DMS 273 treated with DMSO at 0.1 percent for 48 hours (cell line): Measurements from ENCODE around the gene HIVEP3.

Source experiments
- DNase-seq: peaks from one replicate; lab custom pipeline; 2025; lab: John Stamatoyannopoulos, UW

Gene HIVEP3

DNA sequence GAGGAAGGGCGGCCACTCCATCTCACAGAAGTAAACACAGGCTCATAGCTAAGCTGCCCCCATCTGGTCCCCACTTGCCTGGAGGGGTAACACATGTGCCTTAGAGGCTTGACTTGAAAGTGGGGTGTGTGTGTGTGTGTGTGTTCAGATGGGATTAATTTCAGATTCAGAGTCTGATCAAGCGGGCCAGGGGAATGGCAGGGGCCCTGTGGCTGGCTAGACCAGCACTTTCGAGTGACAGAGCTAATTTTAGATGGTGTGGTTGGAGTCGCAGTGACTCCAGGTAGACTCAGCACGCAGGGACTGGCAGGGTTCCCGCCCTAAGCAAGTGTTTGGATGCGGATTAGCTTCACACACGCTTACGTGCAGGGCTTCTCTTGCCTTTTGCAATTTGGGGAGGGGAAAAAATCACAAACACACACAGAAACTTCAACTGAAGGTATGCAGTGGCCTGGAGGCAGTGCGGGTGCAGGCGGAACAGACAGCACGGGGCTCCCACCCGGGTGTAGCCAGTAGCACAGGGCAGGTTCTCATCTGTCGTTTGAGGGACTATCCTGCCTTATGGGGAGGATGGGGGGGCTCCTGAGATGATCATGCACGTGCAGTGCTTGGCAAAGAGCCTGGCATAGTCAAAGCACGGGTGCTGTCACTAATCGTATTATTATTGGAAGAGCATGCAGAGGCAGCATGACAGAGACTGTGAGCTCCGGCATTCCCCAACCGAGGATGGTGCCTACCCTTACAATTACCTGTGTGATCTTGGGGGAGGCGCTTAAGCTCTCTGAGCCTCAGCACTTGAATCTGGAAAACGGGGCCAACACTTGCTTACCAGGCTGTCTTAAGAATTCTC lies 435.5 kb downstream of the HIVEP3 start:
- no peak for DNase-seq

DNA sequence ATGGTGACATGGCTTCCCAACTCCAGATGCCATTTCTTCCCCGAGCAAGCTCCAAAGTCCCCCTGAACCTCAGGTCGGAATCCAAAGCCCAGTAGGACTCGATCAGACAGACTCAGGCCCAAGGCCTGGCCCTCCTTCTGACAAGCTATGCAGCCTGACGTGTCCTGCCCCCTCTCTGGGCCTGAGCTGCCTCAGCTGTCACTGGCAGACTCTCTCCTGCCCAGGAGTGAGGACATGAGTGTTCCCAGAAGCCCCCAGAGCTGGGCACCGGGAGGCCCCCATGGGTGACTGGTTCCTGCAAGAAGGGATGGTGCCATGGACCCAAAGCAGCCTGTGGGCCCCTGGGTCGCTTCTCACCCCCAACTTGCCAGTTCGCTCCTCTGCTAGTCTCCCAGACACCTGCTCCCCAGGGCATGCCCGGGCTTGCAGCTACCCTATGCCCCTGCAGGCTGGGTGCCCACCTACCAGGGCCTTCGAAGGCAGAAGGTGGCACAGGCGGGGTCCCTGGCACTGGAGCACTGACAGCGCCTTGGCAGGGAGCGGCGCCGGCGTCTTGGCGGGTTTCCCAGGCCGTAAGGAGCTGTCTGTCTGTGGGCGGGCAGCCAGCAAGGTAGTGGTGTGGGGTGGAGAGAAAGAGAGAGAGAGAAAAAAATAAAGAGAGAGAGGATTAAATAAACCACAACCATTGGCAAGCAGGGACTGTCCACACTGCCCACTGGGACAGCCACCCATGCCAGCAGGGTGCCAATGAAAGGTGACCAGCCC lies 436.5 kb downstream of the HIVEP3 start:
- no peak for DNase-seq

DNA sequence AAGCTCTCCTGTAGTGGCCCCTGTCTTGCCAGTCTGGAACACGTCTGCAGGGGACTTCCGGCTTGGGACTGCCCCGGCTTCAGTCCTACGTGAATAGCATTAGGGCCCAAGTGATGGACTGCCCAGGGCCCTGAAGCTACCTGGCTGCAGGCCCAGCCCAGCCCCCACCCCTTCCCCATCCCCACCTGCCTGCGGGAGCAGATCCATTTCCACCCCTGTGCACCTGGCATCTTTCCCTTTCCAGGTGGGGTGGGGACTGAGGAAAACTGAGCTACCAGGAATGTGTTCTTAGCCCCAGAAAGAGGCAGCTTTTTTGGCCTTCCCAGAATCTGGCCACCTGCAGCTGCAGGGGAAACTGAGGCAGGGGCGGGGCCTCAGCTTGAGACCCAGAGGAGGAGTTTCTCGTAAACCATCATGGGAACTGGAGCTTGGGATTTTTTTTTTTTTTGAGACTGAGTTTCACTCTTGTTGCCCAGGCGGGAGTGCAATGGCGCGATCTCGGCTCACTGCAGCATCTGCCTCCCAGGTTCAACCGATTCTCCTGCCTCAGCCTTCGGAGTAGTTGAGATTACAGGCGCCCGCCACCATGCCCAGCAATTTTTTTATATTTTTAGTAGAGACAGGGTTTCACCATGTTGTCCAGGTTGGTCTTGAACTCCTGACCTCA lies 437.5 kb downstream of the HIVEP3 start:
- no peak for DNase-seq

DNA sequence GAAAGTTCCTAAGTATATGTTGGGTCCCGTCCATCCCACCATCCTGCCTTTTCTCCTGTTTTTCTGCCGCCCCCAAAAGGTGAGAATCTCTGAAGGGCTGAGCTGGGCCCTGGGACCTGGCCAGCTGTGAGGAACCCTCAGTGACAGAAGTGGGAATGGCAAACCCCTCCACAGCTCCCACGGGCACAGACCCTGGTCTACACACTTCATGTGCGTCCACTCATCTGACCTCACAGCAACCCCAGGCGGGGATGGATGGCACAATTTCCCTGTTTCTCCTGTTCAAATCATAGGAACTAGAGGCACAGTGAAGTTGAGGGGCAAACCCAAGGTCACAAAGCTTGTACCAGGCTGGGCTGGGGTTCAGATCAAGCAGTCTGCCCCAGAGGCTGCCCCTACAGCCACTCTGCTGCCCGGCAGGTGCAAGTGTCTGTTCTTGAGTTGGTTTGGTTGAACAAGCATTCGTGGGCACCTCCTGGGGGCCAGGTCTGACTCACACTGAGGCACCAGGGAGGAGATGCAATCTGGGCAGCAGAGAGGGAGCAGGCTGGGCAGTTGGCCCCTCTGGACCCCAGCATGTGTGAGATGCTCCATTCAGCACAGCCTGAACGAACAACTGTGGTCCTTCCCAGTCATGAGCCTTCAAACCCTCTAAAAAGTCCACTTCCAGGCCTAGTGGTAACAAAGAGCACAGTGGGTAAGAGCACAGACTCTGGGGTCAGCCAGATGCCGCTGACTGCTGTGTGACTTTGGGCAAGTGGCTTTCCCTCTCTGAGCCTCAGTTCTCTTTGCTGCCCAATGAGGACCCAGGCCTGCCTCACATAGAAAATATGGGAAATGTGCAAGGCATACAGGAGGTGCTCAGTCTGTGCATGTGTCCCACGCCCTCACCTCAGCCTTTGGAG lies 438.3 kb downstream of the HIVEP3 start:
- no peak for DNase-seq

DNA sequence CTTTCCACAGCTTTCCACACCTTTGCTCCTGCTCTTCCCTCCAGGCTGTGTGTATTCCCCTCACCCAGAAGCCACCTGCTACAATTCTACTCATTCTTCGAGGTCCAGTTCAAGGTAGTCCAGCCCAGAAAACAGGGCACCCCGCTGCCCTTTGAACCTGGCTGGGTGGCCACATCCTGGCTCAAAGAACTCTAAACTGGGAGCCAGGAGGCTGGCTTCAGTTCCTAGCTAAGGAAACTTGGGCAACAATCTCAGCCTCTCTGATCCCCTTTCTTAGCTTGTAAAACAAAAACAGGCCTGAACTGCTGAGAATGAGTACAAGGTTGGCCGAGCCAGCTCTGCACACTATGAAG lies 438.9 kb downstream of the HIVEP3 start:
- no peak for DNase-seq

DNA sequence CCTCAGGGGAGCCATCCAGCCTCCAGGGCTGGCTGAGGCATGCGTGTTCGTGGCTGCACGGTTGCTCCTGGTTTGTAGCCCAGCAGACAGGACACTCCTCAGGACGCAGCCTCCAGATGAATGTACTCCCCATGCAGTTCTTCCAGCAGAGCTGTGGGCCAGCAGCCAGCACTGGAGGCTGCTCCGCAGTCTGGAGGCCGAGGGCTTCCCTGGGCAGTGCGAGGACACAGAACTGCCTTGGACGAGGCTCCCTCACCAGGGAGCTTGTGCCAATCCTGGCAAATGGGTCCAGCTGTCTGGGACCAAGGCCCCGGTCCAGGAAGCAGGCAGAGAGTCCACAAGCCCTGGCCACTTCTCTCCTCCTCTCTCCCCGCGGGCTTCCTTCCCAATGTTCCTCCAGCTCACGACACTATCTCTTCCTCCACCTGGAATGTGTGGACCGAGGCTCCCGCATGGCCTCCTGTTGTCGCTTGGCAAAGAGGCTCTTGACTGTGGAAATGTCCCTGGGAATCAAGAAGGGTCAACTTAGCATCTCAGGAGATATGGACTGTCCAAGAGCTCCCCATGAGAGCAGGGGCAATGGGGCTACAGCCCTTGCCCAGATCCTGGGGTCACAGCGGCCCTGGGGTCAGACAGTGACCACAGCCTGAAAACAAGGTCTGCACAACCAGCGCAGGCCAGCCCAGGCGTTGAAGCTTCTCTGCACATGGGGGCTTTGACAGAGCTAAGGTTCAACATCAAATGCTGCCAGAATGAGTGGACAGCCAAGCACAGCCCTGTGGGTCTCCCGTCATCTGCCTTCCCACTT lies 439.5 kb downstream of the HIVEP3 start:
- DNase-seq, result no peak

DNA sequence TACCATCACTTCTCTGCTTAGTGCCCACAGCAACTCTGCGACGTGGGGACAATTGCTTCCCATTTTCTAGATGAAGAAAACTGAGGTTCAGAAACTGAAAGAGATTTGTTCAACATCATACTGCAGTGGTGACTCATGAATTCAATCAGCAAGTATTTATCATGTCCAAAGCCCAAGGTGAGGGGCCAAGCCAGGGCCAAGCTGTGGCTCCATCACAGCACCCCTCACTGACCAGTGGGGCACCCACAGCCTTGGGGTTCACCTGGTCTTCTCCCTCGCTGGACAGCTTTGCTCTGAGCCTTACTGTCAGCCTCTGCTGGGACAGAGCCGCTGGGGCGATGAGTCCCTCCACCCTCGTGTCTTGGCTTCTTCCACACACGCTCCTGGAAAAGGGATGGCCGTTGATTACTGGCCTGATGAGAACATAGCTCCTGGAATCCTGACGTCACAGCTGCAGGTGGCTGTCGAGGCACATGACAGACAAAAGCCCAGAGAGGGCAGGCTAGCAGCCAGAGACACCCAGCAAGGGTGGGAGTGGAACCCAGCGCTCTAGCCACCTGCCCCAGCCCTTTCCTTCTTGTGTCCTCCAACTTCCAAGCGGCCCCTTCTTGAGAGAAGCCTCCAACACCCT lies 440.5 kb downstream of the HIVEP3 start:
- no peak for DNase-seq

DNA sequence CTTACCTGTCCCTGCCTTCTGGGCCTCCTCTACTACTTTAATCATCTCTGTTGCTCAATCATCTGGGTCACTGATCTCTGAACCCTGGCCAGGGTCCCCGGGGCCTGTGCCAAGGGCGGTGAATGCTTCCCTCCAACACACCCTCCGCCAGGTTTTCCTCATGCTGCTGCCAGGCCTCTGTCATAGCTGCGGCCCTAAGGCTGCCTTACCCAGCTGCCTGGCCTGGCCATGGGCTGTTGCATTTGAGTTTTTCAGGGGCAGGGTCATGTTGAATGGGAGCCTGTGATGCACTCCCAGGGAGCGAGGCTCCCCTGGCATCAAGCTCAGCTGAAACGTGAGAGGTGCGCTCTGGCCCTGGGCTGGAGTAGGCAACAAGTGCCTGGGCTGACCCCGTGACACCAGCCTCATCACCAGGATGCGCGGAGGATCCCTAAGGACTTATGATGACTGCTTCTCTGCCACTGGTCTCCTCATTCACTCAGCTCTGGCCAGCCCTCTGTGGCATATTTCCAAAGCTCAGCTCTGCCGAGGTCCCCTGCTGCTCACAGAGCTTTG lies 441.8 kb downstream of the HIVEP3 start:
- no peak for DNase-seq

DNA sequence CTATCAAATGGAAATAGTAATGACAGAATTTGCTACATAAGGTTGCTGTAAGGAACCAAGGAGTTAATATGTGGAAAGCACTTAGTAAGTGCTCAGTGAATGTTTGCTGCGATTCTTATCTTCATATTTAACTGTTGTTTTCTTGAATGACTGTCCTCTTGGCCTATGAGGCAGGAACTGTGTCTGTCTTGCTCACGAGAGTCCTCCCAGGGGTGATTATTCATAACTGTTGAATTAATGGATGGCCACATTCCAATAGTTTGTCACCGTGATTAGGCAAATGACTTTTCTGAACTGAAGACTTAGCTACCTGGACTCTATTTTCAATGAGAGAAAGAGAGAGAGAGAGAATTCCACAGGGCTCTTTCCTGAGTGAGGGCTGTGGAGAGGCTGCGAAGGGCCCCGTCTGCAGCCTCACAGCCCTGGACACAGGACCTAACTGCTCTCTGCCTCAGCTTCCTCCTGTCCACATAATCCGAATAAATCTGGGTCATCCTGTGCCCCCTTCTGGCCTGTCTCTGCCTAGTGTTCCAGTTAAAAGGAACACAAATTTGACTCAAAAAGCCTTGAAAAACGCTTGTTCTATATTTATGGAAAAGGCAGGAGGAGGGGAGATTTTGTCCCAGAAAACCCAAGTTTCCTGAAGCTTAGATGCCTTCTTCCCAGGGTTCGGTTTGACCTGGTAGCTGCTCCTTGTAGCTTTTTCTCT lies 442.7 kb downstream of the HIVEP3 start:
- DNase-seq, result no peak

DNA sequence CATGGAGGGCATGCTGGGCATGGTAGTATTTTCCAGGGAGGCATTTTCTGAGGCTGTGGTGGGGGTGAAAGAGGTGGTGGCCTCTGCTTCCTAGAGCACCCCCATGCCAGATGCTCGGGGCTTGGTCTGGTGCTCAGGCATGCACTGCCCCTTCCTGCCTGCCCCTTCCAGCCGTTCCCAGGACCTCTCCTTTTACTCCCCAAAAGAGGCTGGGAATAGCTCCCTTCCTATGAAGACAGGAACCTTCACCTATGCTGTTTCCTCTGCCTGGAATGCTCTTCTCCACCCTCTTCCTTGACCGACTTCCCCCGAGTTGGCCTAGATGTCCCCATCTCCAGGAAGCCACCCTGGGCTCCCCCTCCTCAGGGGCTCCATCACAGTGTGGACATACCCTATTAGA lies 443.4 kb downstream of the HIVEP3 start:
- DNase-seq, result no peak

DNA sequence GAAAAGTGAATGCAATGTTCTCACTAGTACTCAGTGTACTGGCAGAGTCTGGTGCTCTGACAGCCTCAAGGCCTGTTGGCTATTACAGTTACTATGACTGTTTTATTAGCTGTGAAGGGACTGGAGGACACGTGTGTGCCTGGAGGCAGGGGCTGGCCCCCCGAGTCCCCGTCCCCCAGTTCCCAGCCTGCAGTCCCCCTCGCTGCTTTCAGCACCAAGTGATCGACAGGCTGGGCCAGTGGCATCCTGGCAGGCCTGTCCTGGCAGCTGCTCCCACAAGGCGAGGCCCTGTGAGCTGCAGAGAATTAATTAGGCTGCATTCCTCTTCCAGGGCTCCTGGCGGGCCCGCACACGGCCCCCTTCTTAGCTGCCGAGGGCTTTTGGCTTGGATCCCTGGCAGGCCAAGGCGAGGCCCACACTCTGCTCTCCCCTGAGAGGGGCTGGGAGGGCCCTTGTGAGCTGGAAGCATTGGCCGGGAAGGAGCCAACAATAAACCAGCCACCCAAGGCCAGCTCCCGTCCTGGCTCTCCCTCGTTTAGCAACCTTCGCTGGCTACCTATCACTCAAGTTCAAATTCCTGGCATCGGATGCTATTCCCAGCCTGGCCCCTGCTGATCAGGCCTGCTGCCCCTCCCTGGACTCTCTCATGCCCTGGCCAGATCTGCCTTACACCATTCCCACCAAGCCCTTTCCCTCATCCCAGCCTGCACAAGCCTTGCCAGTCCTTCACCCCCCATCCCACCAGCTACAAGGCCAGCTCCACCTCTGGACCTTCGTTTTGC lies 444.0 kb downstream of the HIVEP3 start:
- DNase-seq, result no peak

DNA sequence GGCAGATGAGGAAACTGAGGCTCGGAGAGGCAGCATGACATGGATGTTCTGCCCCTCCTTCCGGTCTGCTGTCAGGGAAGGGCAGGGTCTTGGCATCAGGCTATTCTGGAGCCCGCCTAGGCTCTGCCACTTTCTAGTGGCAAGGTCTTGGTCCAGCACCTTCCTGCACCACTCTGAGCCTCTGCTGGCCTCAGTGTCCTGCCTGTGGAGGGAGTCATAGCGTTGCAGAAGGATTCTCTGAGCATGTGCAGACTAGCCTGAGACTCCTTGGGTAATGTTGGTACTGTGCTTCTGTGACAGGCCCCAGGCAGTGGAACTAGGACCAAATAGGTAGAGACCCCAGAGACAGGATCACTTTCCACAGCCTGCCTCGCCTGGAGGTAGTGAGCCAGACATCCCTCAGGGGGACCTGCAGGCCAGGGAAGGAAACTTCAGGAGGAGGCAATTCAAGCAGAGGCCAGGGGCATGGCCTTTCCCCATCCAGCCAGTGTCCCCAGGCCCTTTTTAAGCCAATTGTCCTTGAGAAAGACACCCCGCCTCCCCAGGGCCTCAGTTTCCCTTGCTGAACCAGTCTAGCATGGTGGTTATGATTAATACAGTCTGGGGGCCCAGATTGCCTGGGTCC lies 444.9 kb downstream of the HIVEP3 start:
- no peak for DNase-seq

DNA sequence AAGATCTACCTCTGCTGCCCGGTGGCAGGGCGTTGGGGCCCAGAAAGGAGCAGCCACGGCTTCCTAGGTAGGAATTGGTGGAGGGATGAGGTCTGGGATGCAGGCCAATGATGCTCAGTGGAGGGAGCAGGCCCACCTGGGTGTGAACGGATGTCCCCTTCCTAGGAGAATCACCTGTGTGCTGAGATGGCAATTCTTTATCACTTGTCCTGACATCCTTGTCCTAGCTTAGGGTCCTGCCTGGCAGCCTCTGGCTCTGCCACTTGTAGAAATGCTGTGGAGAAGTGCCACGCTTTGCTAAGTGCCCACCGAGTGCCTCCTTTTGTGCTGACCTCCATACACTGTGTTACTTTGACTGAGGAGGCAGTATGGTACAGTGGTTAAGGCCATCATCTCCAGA lies 447.1 kb downstream of the HIVEP3 start:
- no peak for DNase-seq

DNA sequence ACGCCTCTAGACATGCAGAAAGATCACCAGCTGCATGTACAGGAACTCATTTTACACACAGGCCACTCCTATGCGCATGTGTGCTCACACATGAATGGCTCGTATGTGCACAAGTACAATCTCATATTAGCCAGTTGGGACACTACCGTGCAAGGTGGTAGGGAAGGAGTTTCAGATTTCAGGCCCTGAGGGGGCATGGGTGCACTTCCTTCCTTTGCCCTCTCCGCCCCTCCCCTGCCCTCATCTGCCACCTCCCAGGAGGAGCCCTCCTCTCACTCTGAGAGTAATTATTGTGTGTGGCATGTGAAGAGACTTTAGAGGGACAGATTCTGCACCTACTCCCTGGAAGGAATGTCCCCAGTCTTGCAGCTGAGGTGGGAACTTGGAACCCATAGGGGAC lies 449.0 kb downstream of the HIVEP3 start:
- no peak for DNase-seq

DNA sequence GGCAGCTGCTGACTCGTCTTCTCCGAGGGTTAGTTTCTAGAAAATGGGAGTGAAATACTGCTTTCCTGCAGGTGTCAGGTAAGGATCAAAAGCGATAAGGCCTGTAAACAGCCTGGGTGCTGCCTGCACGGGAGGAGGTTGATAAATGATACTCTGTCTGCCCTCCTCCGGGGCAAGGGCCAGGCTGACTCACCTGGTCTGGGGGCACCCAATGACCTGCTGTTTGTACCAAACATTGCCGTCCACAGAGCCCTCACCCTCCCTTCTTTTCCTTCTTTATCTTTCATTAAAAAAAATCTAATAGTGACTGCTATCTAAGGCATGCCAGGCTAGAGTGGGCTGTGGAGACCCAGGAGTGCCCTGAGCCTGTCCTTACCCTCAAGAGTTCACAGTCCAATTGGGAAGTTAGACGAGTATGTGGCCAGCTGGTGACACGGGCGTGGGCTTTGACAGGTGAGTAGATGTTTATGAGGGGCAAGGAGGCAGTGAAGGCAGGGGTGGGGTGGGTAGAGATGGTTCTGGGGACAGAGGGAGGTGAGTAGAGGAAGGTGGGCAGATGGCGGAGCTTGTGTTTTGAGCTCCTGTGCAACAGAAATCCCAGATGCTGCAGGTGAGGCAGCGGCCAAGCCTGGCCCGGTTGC lies 450.5 kb downstream of the HIVEP3 start:
- no peak for DNase-seq

DNA sequence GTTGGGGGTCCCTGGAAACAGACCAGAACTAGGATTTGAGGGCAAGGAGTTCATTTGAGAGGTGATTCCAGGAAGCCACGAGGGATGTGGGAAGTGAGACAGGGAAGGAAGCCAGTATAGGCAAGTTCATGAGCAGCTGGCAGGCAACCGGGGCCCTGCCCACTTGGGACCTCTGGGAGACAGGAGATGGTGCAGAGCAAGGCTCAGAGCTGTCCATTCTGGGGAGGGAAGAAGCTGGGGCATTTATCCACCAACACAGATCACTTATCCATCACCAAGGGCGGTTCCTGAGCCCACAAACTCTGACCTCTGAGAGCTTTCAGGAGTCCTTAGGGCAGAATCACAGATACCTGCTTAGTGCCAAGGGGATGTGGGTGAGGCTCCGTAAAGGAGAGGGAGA lies 451.0 kb downstream of the HIVEP3 start:
- DNase-seq, result no peak

DNA sequence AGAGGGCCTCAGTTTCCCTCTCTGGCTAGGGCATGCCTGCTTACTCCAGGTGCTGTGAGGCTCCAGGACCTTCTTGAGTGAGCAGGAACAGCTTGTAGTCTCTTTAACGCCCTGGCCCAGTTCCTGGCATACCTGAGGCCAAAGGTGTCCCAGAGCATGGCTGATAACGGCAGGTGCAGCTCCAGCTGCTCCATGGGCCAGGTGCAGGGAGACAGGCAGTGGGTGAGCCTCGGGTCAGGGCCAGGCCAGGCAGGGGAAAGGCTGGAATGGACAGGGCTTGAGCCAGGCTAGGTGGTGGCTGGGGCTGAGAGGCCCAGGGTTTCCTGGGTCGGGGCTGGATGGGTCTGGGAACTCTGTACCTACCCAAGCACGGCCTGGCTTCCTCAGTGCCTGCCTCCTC lies 452.6 kb downstream of the HIVEP3 start:
- DNase-seq, result no peak

DNA sequence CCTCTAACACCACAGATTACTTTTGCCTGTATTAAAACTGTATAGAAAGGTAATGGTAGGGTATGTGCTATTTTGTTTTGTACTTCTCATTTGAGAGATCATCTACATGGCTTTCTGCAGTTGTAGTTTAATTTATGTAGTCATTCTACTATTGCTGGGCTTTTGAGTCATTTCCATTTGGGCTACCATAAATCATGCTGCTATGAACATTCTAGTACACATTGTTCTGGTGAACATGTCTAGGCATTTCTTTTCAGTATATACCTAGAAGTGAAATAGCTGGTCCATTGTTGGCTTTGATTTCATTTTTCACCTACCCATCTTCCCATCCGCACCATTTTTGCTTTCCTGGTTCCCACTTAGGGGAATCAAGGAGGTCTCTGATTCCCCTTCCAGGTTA lies 453.0 kb downstream of the HIVEP3 start:
- DNase-seq, result no peak
